Transverse colon (tissue), 4 donors: ENCODE measurements around the gene HDHD5.

Experiments used
- EP300 ChIP-seq: sonication (generic); formaldehyde crosslinking; IDR thresholded peaks from one replicate; pipeline ENCODE4 v1.6.1; 2017; ENCODE audit warnings: antibody characterized with exemption, low read depth
- POLR2A ChIP-seq: fragments of 450-650 bp; IDR thresholded peaks from one replicate; pipeline ENCODE4 v1.6.1; 2016; ENCODE audit warnings: antibody characterized with exemption, mild to moderate bottlenecking, moderate library complexity
- POLR2AphosphoS5 ChIP-seq, 3 donors: sonication (generic); formaldehyde crosslinking; IDR thresholded peaks; one replicate each; pipeline ENCODE4 v1.6.1; 2016; ENCODE audit warnings: antibody characterized with exemption in 3 of 3
- TF ChIP-seq, protein P1 (sequence below), 5 experiments: fragments of 200-600 bp in 3 of 5; fragments of 450-650 bp in 2 of 5; sonication (generic) in 3 of 5; IDR thresholded peaks; 1 replicate in 2 of 5; 2 replicates in 3 of 5; pipeline ENCODE4 v1.5.1; 2016 to 2017; ENCODE audit warnings: antibody characterized with exemption in 5 of 5, inconsistent platforms in 3 of 5, mild to moderate bottlenecking in 2 of 5, moderate library complexity in 1 of 5

DNA sequence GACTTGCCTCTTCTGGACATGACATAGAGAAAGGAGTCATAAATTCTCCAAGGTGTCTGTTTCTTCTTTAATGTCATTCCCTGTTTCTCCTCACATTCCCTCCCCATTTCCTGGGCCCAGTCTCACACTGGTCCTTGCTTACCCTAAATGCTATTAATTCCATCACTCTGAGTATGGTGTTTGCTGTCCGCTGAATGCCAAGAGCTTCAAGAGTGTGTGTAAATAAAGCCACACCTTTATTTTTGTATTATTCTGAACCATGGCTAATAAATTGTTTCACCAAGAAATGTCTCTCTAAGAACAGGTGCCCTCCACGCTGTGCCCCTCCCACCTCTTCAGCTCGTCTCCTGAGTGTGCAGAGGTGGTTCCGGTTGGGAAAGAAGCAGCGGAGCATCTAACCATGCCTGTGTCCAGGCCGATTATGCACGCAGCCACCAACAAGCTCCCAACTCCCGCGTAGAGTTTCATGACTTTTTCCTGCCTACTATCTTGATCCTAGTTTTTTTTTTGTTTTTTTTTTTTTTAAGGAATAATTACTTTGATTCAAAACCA lies 46.5 kb downstream of the HDHD5 start:
- TF ChIP-seq POLR2AphosphoS5 (IDR thresholded peaks at IDR 0.05) (no peak), POLR2A (no peak), EP300 (no peak)
- TF ChIP-seq, protein P1, sequence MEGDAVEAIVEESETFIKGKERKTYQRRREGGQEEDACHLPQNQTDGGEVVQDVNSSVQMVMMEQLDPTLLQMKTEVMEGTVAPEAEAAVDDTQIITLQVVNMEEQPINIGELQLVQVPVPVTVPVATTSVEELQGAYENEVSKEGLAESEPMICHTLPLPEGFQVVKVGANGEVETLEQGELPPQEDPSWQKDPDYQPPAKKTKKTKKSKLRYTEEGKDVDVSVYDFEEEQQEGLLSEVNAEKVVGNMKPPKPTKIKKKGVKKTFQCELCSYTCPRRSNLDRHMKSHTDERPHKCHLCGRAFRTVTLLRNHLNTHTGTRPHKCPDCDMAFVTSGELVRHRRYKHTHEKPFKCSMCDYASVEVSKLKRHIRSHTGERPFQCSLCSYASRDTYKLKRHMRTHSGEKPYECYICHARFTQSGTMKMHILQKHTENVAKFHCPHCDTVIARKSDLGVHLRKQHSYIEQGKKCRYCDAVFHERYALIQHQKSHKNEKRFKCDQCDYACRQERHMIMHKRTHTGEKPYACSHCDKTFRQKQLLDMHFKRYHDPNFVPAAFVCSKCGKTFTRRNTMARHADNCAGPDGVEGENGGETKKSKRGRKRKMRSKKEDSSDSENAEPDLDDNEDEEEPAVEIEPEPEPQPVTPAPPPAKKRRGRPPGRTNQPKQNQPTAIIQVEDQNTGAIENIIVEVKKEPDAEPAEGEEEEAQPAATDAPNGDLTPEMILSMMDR (IDR thresholded peaks at IDR 0.05): no peak
